GM18868 (cell line): ENCODE data around the gene SPACA7.

Experiments used
- ATAC-seq: cut with Tn5 transposase; IDR thresholded peaks from one replicate; pipeline ENCODE4 v1.9.1; 2021; ENCODE audit warnings: mild to moderate bottlenecking, moderate library complexity; ENCODE audit not compliant: unreplicated experiment

SPACA7 gene

DNA sequence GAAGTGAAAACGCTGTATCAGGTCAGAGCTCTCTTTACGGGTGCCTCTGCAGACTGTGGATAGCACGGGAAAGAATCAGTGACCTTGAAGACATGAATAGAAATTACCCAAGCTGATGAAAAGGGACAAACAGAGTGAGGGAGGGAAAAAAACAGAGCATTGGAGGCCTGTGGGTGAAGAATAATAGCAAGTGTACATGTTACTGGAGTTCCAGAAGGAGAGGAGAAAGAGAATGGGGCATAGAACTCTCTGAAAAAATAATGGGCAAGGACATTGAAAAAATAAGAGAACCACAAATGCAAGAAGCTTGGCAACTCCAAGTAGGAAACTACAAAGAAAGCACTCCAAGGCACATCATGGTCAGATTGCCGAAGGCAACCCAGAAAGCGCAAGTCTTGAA is 86.3 kb downstream of the SPACA7 start:
- ATAC-seq: no peak

GRCh38 chr13:112464720-112465119 is 88.6 kb downstream of the SPACA7 start:
- no peak for ATAC-seq

DNA sequence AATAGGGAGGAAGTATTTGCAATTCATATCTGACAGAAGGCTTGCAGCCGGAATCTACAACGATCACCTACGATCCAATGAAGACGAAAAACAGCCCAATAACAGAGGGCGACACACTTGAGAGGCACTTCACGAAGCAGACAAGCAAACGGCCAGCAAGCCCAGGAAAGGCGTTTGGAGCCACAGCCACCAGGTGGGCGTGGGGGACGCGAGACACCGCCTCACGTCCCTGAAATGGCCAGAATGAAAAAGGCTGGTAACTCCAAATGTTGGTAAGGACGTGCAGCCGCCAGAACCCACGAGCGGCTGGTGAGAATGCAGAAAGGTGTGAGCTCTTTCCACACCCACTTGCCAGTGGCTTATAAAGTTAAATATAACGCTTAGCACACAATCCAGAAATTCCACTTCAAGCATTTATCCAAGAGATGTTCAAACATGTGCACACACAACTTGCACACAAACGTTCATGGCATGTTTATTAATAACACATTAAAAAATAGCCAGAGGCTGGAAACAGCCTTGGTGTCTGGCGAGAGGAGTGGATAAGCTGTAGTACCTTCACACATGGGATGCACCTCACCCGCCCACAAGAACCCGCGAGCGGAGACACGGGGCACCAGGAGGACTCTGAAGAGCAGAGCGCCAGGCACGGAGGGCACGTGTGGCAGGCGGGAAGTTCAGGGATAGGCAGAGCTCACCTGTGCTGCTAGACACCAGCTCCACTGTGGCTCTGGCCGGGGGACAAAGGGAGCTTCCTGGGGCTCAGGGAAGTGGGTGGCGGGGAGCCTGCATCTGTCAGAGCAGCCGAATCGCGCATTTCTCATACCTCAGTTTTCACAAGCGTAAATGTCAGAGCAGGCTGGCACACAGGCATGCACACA is 89.3 kb downstream of the SPACA7 start:
- no peak for ATAC-seq

GRCh38 chr13:112466132-112467058 is 90.2 kb downstream of the SPACA7 start:
- no peak for ATAC-seq

GRCh38 chr13:112467236-112467635 is 91.1 kb downstream of the SPACA7 start:
- no peak for ATAC-seq

GRCh38 chr13:112468069-112468468 is 91.9 kb downstream of the SPACA7 start:
- ATAC-seq: no peak

GRCh38 chr13:112469071-112469745 is 93.1 kb downstream of the SPACA7 start:
- no peak for ATAC-seq

DNA sequence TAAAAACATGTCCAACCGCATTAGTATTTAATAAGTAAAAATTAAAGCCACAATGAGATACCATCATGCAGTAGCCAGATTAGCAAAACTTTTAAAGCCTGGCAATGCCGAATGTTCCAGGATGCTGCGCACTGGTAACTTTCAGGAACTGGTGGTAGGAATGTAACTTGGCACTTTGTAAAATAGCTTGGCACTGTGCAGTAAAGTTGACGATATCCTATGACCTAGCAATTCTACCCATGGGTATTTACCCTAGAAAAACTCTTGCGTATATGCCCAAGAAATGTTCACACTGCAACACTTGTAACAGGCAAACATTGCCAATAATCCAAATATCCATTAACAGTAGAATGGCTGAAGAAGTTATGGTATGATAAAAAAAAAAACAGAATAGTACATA is 97.7 kb downstream of the SPACA7 start:
- no peak for ATAC-seq

- ATAC-seq: no peak
Observed at GRCh38 chr13:112474869-112475268, 98.7 kb downstream of the SPACA7 start.

GRCh38 chr13:112475889-112476288 is 99.7 kb downstream of the SPACA7 start:
- ATAC-seq: no peak

GRCh38 chr13:112477070-112477619 is 101.0 kb downstream of the SPACA7 start:
- ATAC-seq: no peak

DNA sequence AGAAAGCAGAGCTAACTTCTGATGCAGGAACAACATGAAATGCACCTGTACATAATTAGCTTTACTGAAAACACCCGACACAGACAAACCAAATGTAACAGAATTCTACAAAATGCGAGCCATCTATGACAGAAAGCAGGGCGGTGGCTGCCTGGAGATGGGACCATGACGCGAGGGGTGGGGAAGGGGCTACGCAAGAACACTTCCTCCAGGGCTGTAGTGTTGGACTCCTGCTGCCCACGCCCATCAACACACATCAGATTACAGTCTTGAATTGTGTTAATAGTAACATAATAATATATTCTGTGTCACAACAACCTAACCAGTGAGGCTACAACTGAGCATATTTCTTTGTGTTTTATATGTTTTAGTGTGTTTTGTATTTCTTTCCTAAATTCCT is 103.2 kb downstream of the SPACA7 start:
- no peak for ATAC-seq

DNA sequence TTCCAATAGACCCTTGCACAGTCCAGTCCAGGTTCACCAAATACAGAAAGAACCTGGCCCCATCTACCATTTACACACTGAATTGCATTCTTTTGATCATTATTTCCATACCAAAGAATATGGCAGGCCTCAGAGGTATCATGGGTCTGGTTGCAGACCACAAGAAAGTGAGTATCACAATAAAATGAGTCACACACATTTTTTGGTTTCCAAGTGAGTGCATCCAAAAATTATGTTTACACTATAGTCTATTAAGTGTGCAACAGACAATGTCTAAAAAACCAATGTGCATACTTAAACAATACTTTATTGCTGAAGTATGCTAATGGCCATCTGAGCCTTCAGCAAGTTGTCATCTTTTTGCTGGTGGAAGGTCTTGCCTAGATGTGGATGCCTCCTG is 105.3 kb downstream of the SPACA7 start:
- ATAC-seq: no peak

DNA sequence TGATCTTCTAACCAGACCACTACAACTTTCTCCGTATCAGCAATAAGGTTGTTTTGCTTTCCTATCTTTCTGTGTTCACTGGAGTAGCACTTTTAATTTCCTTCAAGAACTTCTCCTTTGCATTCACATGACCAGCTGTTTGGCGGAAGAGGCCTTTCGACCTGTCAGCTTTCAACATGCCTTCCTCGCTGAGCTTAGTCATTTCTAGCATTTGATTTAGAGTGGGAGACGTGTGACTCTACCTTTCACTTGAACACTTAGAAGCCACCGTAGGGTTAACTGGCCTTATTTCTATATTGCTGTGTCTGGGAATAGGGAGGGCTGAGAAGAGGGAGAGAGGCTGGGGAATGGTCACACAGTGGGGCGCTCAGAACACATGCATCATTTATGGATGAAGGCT is 107.1 kb downstream of the SPACA7 start:
- ATAC-seq: no peak
